OCI-LY1 (cell line): ENCODE measurements around the gene NR1I2.

ENCODE experiments used
- EZH2 ChIP-seq: fragments of 200-600 bp; sonication (generic), shearing (Covaris generic); IDR thresholded peaks from 2 replicates; pipeline ENCODE4 v1.8.0; 2017; ENCODE audit warnings: borderline replicate concordance, mixed run types, mild to moderate bottlenecking, antibody characterized with exemption, low read length, moderate library complexity, mixed read lengths
- TF ChIP-seq, protein P1 (sequence below): fragments of 200-600 bp; sonication (generic), shearing (Covaris generic); IDR thresholded peaks from 2 replicates; pipeline ENCODE4 v1.5.1; 2017; ENCODE audit warnings: mild to moderate bottlenecking, antibody characterized with exemption, low read length, moderate library complexity, mixed read lengths

GRCh38 chr3:119795849-119796248 lies 13.9 kb downstream of the NR1I2 start:
- TF ChIP-seq, protein P1, sequence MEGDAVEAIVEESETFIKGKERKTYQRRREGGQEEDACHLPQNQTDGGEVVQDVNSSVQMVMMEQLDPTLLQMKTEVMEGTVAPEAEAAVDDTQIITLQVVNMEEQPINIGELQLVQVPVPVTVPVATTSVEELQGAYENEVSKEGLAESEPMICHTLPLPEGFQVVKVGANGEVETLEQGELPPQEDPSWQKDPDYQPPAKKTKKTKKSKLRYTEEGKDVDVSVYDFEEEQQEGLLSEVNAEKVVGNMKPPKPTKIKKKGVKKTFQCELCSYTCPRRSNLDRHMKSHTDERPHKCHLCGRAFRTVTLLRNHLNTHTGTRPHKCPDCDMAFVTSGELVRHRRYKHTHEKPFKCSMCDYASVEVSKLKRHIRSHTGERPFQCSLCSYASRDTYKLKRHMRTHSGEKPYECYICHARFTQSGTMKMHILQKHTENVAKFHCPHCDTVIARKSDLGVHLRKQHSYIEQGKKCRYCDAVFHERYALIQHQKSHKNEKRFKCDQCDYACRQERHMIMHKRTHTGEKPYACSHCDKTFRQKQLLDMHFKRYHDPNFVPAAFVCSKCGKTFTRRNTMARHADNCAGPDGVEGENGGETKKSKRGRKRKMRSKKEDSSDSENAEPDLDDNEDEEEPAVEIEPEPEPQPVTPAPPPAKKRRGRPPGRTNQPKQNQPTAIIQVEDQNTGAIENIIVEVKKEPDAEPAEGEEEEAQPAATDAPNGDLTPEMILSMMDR: no peak
- no peak for TF ChIP-seq EZH2
